NCI-H2029 treated with DMSO at 0.1 percent for 48 hours (cell line): ENCODE data around the gene HOMER2.
"Not testable (repeated sequence)": the region's sequence is repeated elsewhere in the genome, so short reads cannot be mapped to it uniquely, and the experiment has no call there.

Source experiments
- DNase-seq: peaks from one replicate; lab custom pipeline; 2025; lab: John Stamatoyannopoulos, UW

HOMER2 gene

DNA sequence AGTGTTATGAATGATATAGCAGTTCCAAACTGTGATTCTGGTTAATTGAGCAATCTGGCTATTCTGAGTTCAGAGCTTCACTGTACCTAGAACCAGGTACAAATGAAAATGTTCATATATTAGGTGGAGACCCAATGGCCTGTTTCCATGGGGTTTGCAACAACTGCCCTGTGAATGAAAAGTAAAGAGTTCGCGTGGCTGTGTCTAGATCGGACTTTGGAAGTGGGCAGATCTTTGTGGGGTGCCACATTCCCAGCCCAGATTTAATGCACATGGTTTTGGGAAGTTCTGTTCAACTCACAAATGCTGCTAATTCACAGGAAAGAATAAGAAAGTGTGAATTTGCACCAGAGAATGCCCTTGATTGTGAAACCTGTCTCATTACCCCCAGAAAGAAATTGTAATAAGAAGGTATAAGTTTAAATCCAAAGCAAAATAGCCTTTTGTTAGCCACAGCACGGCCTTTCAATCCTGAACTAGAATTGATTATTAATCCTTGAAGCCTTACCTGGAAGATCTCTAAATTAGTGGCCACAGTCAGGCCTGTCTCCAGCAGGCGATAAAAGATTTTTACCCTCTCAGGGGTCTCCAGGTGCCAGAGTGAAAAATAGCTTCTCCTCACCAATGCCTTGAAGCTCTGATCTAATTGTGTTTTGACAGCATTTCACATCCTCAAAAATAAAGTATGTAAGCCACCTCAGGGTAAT lies 120.5 kb downstream of the HOMER2 start:
- no peak for DNase-seq

DNA sequence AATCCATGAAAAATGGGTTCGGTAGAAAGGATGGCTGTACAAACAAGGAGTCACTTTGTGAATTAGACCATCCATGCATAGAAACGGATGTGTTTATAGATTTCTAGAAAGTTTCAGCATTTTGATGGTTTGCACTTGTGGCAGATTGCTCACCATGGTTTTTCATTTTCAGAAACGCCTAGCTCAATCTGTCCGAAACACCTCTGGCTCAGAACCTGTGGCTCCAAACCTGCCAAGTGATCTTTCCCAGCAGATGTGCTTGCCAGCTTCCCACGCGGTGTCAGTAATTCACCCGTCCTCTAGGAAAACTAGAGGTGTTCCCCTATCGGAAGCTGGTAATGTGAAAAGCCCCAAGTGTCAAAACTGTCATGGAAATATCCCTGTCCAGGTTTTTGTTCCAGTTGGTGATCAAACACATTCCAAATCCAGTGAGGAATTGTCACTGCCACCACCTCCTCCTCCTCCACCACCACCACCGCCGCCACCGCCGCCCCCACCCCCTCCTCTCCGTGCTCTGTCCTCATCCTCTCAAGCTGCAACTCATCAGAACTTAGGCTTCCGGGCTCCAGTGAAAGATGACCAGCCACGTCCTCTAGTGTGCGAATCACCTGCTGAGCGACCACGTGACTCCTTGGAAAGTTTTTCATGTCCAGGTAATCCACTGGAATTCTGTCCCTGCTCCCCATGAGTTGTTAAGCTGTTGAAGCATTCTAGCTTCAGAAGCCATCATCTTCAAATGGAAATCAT lies 121.9 kb downstream of the HOMER2 start:
- DNase-seq: no peak

DNA sequence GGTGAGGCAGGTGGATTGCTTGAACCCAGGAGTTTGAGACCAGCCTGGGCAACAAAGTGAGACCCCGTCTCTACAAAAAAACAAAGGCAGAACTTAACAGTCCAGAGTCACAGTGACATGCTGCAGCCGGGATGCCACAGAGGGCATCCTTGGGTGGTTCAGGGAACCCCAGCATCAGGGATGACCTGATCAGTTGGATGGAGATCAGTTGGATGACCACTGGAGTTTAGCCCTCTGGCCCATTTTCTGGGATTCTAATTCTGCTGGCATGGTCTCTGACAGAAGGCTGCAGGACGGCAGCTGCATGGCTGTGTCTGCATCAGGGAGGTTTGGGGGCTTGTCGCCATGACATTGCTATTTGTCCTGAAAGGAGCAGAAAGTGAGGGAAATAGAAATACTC lies 123.3 kb downstream of the HOMER2 start:
- no peak for DNase-seq

GRCh38 chr15:82828075-82828474 lies 124.4 kb downstream of the HOMER2 start:
- DNase-seq: no peak

DNA sequence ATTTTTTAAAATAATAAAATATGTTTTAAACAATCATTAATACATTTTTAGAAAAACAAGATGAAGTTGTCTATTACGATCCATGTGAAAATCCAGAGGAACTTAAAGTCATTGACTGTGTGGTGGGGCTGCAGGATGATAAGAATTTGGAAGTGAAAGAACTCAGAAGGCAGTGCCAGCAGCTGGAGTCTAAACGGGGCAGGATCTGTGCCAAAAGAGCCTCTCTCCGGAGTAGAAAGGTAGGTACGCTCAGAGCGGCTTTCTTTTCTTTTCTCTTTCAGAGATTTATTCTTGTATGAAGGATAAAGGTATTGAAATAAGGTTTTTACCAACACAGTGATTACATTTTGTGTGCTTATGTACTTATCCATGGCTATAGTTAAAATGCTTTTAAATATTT lies 129.5 kb downstream of the HOMER2 start:
- DNase-seq: no peak

DNA sequence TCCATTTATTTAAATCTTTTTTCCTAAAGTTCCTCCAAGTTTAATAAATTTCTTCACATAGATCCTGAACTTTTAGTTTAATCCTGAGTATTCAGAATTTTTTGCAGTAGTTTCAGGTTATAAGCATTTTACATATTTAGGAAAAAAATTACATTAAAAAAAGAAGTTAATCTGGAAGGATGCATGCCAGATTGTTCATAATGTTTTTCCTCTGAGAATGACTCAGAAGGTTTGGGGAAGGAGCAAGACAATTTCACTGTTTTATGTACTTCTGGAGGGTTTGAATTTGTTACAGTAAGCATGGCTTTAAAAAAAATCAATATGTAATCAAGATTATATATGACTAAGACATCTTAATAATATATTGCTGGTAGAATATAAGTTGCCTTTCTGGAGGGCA lies 130.7 kb downstream of the HOMER2 start:
- not testable (repeated sequence) for DNase-seq

GRCh38 chr15:82821396-82821795 lies 131.1 kb downstream of the HOMER2 start:
- not testable (repeated sequence) for DNase-seq

- DNase-seq: no peak
These were observed 132.4 kb downstream of the HOMER2 start for GRCh38 chr15:82820128-82820527.

- DNase-seq: no peak
These were observed 139.5 kb downstream of the HOMER2 start for GRCh38 chr15:82812994-82813393.

GRCh38 chr15:82810890-82811426 lies 141.6 kb downstream of the HOMER2 start:
- DNase-seq: no peak

DNA sequence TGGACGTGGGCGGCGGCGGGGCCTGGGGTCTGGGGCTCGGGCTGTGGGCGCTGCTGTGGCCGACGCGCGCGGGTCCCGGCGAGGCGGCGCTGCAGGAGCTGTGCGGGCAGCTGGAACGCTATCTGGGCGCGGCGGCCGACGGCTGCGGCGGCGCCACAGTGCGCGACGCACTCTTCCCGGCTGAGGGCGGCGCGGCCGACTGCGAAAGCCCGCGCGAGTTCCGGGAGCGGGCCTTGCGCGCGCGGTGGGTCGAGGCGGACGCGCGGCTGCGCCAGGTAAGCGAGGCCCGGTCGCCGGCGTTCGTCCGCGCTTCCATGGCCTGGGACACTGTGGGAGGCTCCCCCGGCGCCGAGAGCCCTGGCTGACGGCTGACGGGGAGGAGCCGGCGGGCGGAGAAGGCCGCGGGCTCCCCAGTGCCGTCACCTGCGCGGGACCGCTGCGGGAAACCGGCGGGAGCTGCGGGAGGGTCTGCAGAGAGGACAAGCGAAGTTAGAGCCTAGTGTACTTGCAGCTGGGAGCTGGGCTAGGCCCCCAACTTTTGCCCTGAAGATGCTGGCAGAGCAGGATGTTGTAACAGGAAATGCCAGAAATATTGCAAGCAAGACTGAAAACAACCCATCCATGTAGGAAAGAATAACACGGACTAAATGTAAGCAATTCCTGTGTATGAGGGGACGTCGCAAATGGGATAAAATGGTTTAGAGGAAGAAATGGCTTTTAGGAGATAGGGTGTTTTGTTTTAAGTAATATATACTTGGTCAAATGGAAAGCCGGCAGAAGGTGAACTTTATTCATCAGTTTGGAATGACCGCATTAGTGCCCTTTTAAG lies 142.2 kb downstream of the HOMER2 start:
- no peak for DNase-seq

DNA sequence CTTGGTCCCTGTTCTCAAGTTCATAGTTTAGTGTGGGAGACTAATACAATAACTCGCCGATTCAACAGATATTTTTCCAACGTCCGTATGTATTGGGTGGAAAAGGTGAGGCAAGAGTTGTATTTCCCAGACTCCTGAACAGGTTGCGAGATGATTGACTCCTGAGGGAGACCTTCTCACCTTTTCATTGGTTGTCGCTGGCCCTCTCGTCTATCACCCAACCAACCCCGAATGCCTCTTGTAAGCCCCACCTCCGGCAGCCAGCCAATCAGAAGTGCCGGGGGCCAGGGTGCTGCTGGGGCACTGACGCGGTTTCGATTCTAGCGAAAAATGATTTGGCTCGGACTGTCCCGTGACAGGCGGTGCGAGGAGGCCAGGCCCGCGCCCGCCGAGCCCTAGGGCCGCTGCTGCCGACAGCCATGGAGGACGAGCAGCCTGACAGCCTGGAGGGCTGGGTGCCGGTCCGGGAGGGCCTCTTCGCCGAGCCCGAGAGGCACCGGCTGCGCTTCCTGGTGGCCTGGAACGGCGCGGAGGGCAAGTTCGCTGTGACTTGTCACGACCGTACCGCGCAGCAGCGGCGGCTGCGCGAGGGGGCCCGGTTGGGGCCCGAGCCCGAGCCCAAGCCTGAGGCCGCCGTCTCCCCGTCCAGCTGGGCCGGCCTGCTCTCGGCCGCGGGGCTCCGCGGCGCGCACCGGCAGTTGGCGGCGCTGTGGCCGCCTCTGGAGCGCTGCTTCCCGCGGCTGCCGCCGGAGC lies 143.0 kb downstream of the HOMER2 start, which contains the start of gene WHAMM:
TSS of gene WHAMM (plus strand) at position 321 of the 753 bp plus-strand sequence. CDS start at position 420, 99 bp downstream.
- peak; percentile 52 for DNase-seq

- no peak for DNase-seq
These were observed 143.9 kb downstream of the HOMER2 start for GRCh38 chr15:82808634-82809041.

- DNase-seq: no peak
These were observed 144.4 kb downstream of the HOMER2 start for GRCh38 chr15:82807920-82808633.

DNA sequence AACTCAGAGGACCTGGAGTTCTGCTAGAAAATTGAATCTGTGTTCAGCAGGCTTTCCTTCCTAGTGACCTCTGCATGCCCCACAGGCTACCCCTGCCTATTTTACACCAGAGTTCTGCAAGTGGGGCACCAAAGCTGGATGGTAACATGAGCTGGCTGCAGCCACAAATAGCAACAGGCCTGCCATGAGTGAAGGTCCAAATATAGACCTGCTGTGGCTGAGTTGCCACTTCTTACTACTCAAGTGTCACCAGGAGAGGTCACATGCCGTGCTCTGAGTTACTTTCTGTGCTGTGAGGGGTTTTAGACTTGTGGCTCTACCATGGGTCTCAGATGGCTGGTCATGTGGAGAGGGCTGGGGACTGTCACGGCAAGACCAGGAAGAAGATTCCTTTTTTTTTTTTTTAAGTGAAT lies 146.5 kb downstream of the HOMER2 start, which contains the start of gene FSD2:
TSS of gene FSD2 (minus strand) at position 76 of the 413 bp plus-strand sequence. CDS start 18,679 bp downstream, outside the sequence.
- DNase-seq: no peak

GRCh38 chr15:82804575-82804949 lies 148.0 kb downstream of the HOMER2 start:
- no peak for DNase-seq

DNA sequence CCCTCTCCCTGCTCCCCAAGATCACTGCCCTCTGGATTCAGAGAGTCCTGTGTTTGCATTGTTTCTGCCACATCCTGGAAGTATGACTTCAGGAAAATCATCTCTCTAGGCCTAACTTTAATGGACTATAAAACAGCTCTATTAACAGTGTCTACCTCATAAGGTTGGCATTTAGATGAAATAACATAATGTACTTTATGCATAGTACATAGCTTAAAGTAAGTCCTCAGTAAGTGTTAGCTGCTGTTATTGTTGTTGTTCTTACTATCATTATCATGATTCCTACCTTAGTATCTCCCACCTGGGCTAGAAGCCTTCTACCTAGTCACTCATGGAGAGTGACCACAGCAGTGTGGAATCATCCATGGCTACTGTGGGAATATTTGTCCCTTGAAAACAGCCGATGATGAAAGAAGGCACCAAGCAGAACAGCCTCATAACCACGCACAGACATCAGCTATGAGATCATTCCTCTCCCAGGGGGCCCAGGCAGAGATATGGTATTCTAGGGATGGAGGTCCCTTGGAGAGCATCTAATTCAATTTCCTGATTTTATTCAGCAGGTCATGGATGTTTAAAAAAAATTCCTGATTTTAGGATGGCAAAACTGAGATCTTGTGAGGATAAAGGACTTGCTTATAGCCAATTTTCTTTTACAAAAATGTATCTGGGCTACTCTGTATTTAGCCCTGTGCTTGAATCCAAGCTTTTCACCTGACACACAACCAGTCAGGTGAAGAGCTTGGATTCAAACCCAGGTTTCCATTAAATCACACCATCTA lies 148.5 kb downstream of the HOMER2 start:
- DNase-seq: no peak

DNA sequence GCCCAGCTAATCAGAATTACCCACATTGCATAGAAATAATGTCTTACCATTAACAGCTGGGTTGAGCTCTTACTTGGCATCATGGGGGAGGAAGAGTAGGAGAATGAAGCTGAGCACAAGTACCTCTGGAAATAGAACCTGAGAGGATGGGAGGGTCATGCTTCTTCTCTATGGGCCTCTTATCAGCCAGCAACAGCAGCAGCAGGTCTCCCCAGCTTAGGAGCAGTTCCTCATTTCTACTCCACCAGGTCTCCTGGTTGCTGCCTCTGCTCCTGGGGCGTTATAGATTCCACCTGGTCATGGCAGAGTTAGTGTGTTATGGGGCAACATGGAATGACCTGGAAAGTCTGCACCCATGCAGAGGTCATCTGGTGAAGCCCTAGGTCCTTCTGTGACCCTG lies 150.0 kb downstream of the HOMER2 start:
- DNase-seq: no peak

- no peak for DNase-seq
These were observed 153.2 kb downstream of the HOMER2 start for GRCh38 chr15:82799183-82799841.
